HPDE6-E6E7 (cell line): ENCODE measurements around the gene CDH23.

Experiments used
- DNase-seq: peaks from one replicate; pipeline ENCODE4 v3.0.0; 2011; ENCODE audit warnings: missing footprints; ENCODE audit errors: extremely low spot score

Gene CDH23

DNA sequence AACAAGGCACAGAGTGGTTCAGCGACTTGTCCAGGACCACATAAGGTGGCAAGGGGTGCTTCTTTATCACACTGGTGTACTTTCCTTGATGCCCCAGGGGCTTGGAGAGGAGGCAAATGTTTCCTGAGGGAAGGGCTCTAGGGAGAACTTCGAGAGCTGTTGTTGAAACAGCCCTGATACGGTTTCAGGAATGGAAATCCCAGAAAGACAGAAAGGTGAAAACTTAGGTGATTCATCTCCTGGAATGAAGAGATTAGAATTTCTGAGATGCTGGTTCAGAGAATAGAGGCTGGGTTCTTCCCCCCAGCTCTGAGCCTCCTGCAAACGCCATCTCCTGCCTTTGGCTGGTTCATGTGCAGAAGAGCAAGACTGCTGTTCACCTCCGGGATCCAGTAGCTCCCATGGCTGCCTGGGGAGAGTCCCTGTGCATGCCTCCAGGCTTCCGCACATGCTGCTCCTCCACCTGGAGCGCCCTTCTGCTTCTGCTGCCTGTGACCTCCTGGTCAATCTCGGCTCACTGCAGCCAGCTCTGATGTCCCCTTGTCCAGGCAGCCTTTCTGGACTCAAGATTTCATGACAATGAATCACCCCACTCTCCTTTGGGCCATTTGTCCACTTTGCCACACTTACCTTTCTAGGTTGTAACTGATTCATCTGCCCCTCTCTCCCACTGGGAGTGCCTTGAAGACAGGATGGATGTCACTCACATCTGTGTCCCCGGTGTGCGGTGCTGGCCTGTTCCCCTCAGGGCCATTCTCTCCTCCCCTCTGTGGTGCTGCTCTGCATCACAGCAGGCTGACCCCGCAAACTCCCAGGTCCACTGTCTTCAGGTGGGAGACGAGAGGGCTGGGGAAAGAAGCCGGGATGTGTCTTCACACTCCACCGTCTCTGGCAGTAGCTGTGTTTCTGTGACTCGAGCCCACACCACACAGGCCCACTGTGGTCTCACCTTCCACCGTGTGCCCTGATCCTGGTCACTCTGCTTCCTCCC lies 3.6 kb upstream of the CDH23 start:
- DNase-seq = no peak

DNA sequence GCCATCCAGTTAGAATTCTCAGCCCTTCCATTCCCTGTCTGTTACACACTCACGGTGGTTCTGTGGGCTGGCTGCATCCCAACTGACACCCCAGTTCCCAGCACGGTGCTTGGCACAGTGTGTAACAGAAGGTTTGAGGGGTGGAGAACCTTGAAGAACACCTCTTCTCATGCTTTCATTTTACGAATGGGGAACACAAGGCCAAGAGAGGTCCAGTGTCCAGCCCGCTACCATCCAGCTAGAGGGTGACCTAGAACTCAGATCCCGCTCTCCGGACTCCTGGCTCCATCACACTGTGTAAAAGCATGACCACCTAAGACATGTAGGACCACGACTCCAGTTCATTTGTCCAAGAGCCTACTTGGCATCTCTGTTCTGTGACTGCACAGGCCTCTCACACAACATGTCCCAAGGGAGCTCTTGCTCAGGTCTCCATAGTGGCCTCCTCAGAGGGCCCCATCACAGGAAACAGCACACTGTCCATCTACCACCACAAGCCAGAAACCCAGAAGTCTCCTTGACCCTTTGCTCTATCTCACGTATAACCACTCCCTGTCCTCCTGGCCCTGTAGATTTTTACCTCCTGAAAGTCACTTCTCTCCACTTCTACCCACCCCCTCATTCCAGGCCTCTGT lies 2.8 kb upstream of the CDH23 start:
- DNase-seq = no peak

DNA sequence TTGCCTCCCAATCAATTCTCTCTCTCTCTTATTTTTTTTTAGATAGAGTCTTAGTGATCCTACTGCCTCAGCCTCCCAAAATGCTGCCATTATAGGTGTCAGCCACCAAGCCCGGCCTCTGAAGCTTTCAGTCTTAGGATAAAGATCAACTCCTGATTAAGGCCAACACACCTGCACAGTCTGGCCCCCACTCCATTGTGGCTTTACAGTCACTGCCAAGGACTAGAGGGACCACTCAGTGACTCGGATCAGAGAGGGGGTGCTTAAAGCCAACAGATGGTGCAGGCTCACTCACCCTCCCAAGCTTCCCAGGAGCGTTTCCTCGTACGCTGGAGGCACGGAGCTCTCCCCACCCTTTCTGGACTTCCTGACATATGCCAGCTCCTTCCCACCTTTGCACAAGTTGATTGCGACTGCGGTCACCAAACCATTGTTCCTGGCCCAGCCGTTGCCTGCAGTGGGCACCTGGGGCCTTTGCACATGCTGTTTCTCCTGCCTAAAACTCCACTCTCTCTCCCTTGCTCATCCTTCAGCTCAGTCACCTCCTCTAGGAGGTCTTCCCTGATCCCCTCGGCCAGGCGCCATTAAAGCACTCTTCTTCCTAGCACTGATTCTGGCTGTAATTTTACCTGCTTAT lies 1.7 kb upstream of the CDH23 start:
- DNase-seq = no peak

DNA sequence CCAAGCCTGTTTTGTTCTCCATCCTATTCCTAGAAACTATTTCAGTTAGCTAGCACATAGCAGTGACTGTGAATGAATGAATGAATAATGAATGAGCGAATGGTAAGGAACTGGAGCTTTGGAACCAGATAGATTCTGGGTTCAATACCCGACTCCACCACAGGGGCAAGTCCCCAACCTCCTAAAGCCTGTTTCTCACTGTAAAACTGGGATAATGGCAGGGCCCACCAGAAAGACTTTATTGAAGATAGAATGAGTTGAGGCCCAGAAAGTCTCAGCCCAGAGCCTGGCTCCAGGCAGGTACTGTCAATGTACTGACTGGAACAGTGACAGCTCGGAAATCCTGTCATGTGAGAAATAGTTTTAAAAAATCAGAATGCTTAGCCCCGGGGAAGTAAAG lies 1.1 kb upstream of the CDH23 start:
- DNase-seq = no peak

DNA sequence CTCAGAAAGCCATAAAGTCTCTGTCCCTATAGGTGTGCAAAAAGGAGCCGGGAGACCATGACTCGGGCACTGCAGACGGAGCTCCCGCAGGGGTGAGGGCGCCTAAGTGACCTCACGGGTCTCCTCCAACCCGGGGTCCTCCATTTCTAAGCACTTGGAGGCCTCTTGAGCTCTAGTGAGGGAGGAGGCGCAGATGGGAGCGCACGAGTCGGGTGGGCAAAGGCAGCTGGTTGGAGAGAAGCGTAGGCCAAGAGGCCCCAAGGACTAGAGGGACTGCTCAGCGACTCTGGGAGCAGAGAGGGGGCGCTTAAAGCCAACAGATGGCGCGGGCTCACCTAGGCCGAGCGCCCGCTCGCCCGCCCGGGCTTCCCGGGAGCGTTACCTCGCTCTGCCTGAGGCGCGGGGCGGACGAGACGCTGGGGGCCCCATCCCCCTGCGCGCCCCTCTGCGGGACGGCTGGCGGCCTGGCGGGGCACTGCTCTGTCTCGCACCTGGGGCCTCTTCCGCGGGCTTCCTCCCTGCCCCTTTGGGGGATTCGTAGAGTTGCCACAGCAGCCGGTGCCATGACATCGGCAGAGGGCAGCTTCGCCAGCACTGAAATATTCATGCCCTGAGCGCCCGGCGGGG lies 523 bp upstream of the CDH23 start:
- DNase-seq = peak; percentile 45

DNA sequence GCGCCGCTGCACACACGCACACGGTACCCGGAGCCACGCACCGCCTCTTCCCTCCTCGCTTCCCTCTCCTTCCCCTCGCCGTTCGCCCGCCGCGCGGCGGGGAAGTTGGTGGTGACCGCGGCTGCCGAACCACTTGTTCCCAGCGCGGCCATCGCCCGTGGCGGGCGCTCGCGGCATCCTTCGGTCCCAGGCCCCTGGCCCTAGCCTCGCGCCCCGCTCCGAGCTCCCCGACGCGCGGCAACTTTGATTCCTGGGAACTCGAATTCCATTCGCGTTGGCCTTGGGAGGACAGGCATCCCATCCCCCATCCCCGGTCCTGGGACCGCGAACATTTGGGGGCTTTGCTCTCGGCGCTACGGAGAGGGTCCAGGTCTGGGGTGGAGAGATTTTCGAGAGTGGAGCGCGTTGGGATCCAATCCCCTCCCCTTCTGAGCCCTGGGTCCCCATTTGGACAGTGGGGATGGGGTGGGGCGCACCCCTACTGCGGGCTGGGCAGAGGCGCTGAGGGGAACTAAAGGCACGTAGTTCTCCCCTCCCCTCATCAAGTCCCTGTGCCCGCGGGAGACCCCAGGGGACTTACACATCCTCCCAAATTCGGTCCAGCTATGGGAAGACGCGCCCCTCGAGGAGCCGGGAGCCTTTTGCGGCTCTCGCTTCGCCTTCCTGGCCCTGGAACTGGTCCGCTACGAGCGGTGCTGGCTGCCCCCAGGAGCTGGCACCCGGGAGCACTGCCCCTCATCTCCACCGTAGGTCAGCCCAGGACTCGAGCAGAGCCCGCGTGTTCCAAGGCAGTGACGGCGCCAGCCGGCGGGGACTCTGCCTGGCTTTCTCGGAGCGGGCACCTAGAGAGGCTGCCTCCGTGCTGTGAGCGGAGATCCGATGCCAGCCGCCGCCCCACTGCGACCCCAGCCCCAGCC lies 834 bp downstream of the CDH23 start:
- DNase-seq = no peak

DNA sequence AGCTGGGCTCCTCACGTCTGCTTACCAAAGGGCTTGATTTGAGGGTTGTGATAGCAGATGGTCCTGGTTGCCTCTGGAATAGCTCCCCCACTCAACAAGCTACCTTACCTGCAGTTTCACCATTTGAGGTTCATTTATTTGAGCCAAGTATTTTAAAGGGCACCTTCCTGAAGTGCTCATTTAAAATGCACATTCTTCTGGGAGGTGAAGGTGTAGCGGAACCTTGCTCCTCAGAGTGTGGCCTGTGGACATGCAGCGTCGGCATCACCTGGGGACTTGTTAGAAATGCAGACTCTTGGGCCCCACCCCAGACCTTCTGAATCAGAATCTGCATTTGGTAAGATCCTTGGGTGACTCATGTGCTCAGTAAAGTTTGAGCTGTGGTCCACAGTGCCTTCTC lies 2.3 kb downstream of the CDH23 start:
- DNase-seq = no peak

DNA sequence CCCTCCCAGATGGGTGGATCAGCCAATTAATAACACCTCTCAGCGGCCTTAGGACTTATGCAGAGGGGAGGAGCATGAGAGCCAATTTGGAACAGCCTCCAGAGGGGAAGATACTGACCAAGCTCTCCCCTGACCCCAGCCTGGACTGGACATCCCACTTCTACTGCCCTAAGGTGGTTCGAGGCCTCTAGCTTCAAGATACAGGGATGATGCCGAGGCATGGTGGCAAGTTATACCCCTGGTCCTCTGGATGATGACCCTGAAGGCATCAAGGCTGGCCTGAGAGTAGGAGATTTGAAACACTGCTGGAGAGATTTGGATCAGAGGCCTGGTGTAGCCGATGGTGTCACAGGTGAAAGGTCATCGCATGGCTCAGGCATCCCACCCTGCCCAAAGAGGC lies 3.2 kb downstream of the CDH23 start:
- DNase-seq = no peak

DNA sequence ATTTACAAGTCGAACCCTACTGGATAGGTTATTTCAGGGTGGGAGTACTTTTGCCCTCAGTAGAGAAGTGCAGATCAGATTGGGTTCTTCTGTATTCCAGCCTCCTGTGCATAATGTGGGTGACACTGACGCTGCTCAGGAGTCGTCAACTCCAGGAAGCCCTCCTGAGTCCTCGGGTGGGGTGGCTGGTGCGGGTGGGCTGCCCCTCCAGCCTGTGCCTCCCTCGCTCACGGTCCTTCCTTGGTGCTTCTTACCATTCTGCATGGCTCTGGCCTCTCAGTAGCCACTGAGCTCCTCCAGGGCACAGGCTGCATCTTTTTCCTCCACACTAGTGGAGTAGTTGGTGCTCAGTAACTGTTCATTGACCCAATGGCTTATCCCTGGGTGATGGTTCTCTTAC lies 4.3 kb downstream of the CDH23 start:
- DNase-seq = no peak

DNA sequence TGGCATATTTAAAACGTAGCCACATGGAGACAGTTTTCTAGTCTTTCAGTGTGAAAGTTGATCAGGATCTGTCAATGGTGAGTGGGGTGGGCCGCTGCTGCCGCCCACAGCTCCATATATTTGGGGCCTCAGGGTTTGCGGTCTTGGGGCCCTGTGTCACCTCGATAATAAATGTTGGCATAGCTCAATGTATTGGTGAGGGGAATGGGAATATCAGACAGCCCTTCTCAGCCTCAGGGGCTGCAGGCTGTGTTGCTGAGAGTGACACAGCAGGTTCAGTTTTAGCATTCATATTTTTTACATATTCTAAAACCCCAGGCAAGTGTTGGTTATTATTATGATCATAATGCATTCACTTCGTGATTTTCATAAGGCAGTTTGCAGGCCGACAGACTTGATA lies 5.3 kb downstream of the CDH23 start:
- DNase-seq = no peak

DNA sequence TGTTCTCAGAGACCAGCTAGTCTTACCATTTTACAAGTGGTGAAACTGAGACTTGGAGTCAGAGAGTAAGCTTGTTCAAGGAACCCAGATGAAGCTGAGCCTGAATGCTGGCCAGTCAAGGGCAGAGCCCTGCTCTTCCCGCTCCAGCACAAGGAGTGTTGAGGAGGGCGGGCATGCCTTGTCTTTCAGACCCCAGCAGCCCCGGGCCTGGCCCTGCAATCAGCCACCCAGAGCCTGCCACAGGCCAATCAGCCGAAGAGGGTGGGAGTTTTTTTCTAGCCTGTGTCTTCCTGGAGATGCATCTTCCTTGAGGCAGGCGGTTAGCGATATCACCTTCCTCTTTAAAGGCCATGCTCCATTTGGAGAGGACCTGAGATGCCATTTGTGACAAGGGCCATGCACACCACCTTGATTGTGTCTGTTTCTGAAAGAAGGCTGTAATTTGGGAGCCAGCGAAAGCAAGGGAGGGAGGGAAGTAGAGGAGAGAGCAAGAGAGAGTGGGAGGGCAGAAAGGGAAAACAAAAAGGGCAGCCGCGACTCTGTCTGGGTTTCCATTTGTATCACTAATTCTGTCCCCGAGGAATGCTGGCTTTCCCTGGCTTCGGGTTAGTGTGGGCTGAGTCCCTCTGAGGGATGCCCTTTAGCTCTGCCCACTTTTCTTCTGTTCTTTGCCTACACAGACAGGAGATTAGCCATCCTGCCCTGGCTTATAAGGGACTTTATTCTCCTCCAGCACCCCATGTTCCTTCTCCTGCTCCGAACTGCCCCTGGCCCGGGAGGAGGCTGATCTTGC lies 8.0 kb downstream of the CDH23 start:
- no peak for DNase-seq

DNA sequence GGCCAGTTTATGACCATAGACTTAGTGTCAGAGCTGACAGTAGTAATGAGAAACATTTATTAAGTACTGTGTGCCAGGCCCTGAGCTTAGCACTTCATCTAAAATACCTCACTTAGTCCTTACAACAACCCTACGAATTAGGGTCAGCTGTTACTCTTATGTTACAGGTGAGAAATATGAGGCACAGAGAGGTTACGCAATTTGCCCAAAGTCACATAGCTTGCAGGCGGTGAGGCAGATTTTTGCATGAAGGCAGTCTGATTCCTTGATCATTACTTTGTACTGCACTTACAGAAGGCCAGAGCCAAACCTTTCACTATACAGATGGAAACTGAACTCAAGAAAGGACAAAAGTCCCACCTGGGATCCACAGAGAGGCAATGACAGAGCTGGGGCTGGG lies 10.2 kb downstream of the CDH23 start:
- no peak for DNase-seq

DNA sequence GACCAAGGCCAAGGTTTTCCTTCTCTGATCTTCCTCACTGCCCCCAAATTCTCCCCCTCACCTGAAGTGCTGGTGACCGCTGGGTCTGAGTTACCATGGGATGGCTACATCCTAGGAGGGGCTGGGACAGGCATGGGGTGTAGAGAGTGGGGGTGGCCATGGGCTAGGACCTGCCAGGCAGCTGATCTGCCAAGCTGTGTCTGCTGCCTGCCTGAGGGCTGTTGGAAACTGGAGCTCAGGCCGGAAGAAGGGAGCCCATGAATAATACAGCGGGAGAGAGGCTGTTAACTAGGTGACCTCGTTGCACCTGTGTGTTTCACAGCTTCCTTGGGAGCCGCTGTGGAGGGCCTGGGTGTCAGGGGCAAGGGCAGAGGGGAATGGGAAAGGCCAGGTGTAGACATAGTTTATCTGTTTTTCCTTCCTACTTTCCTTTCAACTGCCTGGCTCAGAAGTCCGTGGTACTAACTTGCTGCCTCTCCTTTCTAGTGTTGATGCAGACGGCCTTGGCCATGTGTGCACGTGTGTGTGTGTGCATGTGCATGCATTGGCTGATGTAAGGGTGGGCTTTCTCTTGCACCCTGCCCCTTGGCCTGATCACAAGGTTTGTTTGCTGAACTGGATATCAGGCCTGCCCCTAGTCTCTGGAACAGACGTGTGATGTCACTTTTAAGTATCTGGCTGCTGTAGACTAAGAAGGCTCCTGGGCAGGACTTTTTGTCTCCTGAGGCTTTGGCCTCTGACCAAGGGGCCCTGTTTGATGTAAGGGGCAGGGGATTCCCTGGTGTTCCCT lies 11.9 kb downstream of the CDH23 start:
- no peak for DNase-seq

DNA sequence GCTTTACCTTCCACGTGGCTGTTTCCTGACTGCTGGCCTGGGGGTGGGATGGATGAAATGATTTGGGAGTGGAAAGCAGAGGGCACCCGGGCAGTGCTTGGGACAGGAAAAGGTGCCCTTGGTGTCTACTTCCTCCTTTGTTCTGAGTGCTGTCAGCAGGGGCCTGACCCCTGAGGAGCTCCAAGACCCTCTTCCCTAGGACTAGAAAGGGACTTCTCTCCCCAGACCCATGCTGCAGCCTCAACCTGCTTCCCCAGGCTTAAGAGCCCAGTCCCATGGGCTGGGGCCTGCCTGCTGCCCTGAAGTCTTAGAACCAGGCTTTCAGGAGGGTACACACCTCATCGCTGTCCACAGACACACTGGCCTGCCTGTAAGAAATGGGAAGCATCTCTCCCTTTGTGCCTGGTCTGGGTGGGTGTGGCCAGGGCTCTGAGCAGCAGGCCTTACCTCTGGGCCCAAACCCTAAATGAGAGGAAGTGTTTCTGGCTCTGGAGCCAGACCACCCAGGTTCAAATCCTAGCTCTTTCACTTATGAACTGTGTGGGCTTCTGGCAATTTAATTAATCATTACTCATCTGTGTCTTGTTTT lies 12.9 kb downstream of the CDH23 start:
- DNase-seq = no peak

DNA sequence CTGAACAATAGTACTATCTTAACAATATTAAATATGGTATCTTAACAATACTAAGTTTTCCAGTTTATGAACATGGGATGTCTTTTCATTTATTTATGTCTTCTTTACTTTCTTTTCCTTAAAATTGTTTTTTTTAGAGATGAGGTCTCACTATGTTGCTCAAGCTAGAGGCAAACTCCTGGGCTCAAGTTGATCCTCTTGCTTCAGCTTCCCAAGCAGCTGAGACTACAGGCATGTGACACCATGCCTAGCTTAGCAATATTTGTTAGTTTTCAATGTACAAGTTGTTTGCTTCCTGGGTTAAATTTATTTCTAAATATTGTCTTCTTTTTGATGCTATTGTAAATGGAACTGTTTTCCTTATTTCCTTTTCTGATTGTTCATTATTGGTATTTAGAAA lies 16.9 kb downstream of the CDH23 start:
- no peak for DNase-seq

DNA sequence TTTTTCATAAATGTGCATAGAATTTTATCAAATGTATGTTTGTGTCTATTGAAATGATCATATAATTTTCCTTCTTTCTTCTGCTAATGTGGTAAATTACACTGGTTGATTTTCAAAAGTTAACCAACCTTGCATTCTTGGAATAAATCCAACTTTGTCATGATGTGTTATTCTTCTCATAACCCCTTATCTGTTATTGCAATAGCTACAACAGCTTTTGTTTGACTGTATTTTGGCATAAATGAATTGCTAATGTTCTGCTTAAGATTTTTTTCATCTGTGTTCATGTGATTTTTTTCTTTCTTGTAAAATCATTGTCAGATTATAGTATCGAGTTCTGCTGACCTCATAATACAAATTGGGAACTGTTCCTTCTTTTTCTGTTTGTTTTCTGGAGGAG lies 17.6 kb downstream of the CDH23 start:
- DNase-seq = no peak

DNA sequence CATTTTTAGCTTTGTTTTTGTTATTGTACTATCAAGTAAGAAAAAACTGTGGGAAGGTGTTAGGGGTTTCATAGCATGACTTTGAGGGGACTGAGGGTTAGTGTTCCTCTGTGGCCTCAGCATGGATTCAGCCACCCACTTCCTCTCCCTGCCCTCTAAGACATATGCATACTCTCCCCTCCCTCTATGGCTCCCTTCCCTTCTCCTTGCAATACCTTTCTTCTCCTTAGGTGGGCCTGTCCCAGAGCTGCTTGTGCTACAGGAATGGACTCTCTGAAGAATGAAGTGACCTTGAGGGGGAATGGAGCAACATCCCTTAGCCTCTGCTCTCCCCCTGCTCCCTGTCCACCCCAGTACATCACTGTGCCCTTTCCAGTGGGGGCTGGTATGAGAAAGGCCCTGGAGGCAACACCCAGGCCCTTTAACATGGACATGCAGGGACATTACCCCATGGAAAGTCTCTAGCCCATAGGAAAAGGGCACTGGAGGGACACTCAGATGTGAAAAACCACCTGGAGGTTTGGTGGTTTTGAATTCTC lies 22.4 kb downstream of the CDH23 start:
- no peak for DNase-seq

DNA sequence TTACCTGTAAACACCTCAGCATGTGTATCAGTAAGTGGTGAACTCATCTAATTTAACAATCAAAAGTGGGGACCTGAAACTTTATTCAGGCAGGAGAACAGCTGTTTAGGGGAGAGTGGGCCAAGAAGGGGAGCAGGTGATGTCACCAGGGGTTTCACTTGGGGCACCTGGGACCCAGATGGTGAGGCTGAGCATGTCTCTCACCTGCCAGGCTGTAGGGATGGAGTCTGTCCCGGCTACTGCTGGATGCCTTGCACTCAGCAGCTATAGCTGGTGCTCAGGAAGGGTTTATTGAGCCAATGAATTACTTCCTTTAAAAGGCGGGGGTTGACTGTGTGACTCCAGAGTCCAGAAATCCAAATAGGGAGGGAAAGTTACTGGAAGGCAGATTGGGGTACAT lies 23.0 kb downstream of the CDH23 start:
- no peak for DNase-seq

DNA sequence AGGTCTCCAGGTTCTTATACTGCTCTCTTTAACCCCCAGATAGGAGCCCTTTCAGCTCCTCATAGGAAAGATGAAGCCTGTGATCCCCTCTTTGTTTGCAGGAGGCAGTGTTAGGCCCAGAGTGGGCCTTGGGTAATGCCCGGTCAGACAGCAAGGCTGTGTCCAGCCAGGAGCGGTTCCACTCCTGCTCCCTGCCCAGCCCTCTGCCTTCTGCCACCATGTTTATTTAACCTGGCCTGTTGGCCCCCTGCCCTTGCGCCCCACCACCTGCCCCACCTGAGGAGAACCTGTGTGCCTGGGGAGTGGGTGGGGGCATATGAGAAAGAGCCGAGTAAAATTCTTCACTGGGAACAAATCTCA lies 24.3 kb downstream of the CDH23 start:
- no peak for DNase-seq
